Osteoblast (primary cell): ENCODE results near the gene NPEPL1. TPM values are rescaled to one million over a fixed set of nuclear protein-coding genes. Genes with fewer than 3 reads are reported as not detected.

Source experiments
- DNase-seq: peaks from one replicate; pipeline ENCODE4 v3.0.0; 2011; ENCODE audit warnings: low spot score, mixed read lengths; ENCODE audit not compliant: insufficient read length; ENCODE audit errors: missing footprints
- H2AFZ ChIP-seq: 2 replicates; pipeline ENCODE4 v1.6.0; 2011; ENCODE audit warnings: mild to moderate bottlenecking, low read length
- H3K27ac ChIP-seq: 2 replicates; pipeline ENCODE4 v1.5.1; 2011; ENCODE audit warnings: mild to moderate bottlenecking, low read depth, low read length, moderate library complexity
- H3K27me3 ChIP-seq: 2 replicates; pipeline ENCODE4 v1.6.0; 2012; ENCODE audit warnings: mild to moderate bottlenecking, control low read depth, inconsistent platforms, low read length, moderate library complexity; ENCODE audit not compliant: insufficient read depth
- H3K36me3 ChIP-seq: 2 replicates; pipeline ENCODE4 v1.5.1; 2011; ENCODE audit warnings: mild to moderate bottlenecking, low read length, control low read depth, moderate library complexity; ENCODE audit not compliant: insufficient read depth
- H3K4me1 ChIP-seq: 2 replicates; pipeline ENCODE4 v1.5.1; 2011; ENCODE audit warnings: mild to moderate bottlenecking, low read length, control low read depth, moderate library complexity; ENCODE audit not compliant: insufficient read depth
- H3K4me2 ChIP-seq: 2 replicates; pipeline ENCODE4 v1.6.0; 2011; ENCODE audit warnings: mild to moderate bottlenecking, low read length; ENCODE audit not compliant: insufficient read depth
- H3K4me3 ChIP-seq: fragments of 200-600 bp; sonication (generic); 3 replicates; pipeline ENCODE4 v1.5.1; 2012; ENCODE audit warnings: mild to moderate bottlenecking, low read length, inconsistent platforms; ENCODE audit not compliant: insufficient read depth
- H3K79me2 ChIP-seq: 2 replicates; pipeline ENCODE4 v1.6.0; 2012; ENCODE audit warnings: mild to moderate bottlenecking, low read length, control low read depth, inconsistent platforms; ENCODE audit not compliant: insufficient read depth
- H3K9me3 ChIP-seq: 2 replicates; pipeline ENCODE4 v1.5.1; 2011; ENCODE audit warnings: low read depth, low read length, control low read depth
- H4K20me1 ChIP-seq: 2 replicates; pipeline ENCODE4 v1.6.0; 2012; ENCODE audit warnings: mild to moderate bottlenecking, low read length, control low read depth; ENCODE audit not compliant: insufficient read depth
- CTCF ChIP-seq: IDR thresholded peaks from 2 replicates; pipeline ENCODE4 v1.5.1; 2011; ENCODE audit warnings: mild to moderate bottlenecking, low read depth, low read length, moderate library complexity; ENCODE audit errors: extremely low read depth
- total RNA-seq: library from RNA; depleted of rRNA; stranded (reverse); fragments of >200 nt; gene quantifications from 2 replicates; pipeline ENCODE4 v1.2.3, GENCODE V29; 2012

Gene NPEPL1
- total RNA-seq, 1 donor, result 29.7 TPM

- H3K4me3 ChIP-seq, result no peak overlapping the region
- H3K9me3 ChIP-seq, result no peaks in the 10 kb centered on the region
- no peaks in the 10 kb centered on the region for H3K36me3 ChIP-seq
- H3K4me2 ChIP-seq, result no peak overlapping the region
- no peaks in the 10 kb centered on the region for H3K79me2 ChIP-seq
- DNase-seq, result peak; percentile 78
- H2AFZ ChIP-seq, result no peak overlapping the region
- H4K20me1 ChIP-seq, result no peaks in the 10 kb centered on the region
- H3K27me3 ChIP-seq, result no peaks in the 10 kb centered on the region
- H3K4me1 ChIP-seq, result no peaks in the 10 kb centered on the region
- H3K27ac ChIP-seq, result no peak overlapping the region
- TF ChIP-seq CTCF, result no peak
Observed at GRCh38 chr20:58711266-58712051, 18.9 kb downstream of the NPEPL1 start.

- Histone ChIP-seq H2AFZ (no peak overlapping the region), H4K20me1 (no peaks in the 10 kb centered on the region), H3K9me3 (no peaks in the 10 kb centered on the region), H3K4me3 (no peak overlapping the region), H3K4me1 (no peaks in the 10 kb centered on the region), H3K36me3 (no peaks in the 10 kb centered on the region), H3K79me2 (no peaks in the 10 kb centered on the region), H3K27me3 (no peaks in the 10 kb centered on the region), H3K4me2 (no peak overlapping the region), H3K27ac (no peak overlapping the region)
- peak; percentile 63 for DNase-seq
- no peak for TF ChIP-seq CTCF
Observed at GRCh38 chr20:58712151-58712791, 19.7 kb downstream of the NPEPL1 start.

GRCh38 chr20:58712806-58713731 is 20.5 kb downstream of the NPEPL1 start:
- H3K4me3 ChIP-seq, result no peak overlapping the region
- H4K20me1 ChIP-seq, result no peaks in the 10 kb centered on the region
- DNase-seq, result peak; percentile 48
- H3K27me3 ChIP-seq, result no peaks in the 10 kb centered on the region
- no peak overlapping the region for H3K27ac ChIP-seq
- no peaks in the 10 kb centered on the region for H3K4me1 ChIP-seq
- no peak for TF ChIP-seq CTCF
- H3K36me3 ChIP-seq, result no peaks in the 10 kb centered on the region
- H3K4me2 ChIP-seq, result no peak overlapping the region
- no peaks in the 10 kb centered on the region for H3K79me2 ChIP-seq
- no peak overlapping the region for H2AFZ ChIP-seq
- H3K9me3 ChIP-seq, result no peaks in the 10 kb centered on the region
